ENCODE data around the gene AEBP2.
"Not testable (repeated sequence)": the region's sequence is repeated elsewhere in the genome, so short reads cannot be mapped to it uniquely, and the experiment has no call there.

AEBP2 gene

DNA sequence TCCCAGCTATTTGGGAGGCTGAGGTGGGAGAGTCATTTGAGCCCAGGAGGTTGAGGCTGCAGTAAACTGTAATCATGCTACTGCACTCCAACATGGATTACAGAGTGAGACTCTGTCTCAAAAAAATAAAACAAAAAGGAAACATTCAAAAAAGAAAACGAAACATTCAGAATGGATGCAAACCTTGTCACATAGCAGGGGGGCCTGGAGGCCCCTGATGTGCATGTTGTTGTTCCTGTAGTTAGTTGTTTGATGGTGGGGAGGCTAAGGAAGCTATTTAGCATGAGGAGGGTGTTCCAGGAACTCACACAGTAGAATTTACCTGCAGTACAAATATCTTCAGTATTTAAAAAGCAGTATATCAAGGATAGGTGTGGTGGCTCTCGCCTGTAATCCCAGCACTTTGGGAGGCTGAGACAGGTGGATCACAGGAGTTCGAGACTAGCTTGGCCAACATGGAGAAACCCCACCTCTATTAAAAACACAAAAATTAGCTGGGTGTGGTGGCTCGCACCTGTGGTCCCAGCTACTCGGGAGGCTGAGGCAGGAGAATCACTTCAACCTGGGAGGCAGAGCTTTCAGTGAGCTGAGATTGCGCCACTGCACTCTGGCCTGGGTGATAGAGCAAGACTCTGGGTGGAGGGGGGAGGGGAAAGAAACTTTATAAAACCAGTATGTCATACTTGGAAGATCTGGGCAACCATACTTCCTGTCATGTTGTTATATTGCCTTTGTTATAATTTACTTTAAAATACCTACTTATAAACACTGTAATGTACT, 17.6 kb upstream of the AEBP2 start:
- no peak for DNase-seq (ENCODE audit: low read depth)

DNA sequence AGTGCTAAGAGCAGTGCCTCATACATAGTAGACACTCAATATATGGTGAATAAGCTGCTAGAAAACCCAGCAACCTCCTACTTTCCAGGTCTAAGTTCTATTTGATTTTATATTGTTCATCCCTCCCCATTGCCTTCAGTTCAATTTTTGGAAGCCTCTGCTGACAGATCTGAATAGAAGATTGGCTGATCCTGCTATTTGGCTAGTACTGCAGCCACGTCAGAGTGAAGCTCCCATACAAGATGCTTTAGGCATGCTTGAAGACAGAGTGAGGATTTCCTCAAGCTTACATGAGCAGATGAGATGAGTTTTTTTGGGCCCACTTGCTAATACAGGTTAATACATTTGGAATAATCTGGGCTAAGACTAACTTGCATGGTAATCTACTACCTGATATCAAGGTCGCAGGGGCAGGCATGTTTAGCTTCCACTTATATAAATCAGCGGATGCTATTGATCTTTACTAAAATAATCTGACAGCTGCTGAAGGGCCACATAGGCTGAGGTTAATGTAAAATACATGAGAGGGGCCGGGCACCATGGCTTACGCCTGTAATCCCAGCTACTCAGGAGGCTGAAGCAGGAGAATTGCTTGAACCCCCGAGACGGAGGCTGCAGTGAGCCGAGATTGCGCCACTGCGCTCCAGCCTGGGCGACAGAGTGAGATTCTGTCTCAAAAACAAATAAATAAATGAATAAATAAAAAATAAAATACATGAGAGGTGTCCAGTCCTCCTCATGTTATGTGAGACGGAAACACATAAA, 15.9 kb upstream of the AEBP2 start:
- no peak for DNase-seq (ENCODE audit: low read depth)

DNA sequence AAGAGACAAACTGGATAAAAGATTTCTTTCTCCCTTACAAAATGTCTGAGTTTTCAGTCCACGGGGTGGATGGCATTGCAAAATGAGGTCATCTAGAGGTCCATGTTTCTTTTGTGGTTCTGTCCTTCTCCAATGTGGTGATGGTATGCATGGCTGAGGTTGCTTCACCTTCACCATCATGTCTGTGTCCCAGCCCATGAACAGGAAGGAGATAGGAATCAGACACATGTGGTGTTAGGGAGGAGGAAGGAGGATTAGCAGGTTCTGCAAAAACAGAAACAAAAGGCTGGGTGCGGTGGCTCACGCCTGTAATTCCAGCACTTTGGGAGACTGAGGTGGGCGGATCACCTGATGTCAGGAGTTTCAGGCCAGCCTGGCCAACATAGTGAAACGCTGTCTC, 11.0 kb upstream of the AEBP2 start:
- no peak for DNase-seq (ENCODE audit: low read depth)

DNA sequence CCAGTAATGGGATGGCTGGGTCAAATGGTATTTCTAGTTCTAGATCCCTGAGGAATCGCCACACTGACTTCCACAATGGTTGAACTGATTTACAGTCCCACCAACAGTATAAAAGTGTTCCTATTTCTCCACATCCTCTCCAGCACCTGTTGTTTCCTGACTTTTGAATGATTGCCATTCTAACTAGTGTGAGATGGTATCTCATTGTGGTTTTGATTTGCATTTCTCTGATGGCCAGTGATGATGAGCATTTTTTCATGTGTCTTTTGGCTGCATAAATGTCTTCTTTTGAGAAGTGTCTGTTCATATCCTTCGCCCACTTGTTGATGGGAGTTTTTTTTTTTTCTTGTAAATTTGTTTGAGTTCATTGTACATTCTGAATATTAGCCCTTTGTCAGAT, 9.8 kb upstream of the AEBP2 start:
- not testable (repeated sequence) for DNase-seq (ENCODE audit: low read depth)

DNA sequence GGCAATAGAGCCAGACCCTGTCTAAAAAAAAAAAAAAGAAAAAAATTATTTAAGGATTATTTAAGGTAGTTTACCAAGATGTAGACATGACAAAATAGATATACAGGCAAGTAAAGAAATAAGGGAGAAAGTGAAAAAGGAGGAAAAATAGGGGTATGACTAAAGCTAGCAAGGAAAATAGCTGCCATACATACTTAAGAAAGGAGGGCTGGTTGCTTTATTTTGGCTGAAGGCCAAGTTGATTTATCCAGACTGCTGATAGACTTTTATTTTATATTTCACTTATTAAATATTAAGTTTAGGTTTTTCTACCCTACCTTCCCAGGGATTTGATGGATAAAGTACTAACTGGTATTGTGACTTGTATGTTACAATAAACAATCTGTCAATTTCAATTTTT, 8.3 kb upstream of the AEBP2 start:
- DNase-seq (ENCODE audit: low read depth) = no peak

DNA sequence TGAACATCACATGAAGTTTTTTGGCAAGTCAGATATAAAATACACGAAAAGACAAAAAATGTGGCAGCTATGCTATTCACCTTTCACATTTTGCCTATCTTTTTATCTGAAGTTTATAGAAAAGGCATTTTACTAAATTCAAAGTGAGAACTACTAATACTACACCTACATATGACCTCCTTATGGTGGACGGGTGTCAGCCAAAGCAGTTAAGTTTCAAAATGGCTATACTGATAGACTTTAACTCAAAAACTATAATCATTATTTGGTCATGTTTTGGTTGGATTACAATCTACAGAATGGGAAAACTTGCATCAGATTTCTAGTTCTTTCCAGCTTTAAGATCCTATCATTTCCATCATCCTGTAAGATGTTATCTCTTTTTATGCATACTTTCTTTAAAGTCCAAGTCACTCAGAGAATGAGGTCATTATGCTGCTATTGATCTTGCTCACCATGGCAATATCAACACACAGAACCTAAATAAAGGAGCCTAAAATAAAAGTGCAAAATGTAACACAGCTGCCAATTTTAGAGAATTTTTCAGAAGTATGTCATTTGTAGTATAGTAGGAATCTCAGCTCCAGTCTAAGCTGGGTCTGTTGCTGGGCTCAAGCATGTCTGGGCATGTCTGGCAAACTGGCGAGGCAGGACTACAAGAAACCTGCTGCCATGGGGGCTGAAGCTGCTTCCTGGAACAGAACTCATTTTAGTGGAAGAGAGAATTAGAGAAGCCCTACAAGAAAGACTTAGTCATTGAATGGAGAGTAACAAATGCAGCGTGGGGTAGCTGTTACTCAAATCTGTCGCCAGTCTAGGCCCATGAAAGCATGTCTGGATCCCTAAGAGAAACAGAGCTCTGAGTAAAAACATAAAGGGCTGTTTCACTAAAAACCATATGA, 7.6 kb upstream of the AEBP2 start:
- DNase-seq (ENCODE audit: low read depth) = peak; percentile 59

DNA sequence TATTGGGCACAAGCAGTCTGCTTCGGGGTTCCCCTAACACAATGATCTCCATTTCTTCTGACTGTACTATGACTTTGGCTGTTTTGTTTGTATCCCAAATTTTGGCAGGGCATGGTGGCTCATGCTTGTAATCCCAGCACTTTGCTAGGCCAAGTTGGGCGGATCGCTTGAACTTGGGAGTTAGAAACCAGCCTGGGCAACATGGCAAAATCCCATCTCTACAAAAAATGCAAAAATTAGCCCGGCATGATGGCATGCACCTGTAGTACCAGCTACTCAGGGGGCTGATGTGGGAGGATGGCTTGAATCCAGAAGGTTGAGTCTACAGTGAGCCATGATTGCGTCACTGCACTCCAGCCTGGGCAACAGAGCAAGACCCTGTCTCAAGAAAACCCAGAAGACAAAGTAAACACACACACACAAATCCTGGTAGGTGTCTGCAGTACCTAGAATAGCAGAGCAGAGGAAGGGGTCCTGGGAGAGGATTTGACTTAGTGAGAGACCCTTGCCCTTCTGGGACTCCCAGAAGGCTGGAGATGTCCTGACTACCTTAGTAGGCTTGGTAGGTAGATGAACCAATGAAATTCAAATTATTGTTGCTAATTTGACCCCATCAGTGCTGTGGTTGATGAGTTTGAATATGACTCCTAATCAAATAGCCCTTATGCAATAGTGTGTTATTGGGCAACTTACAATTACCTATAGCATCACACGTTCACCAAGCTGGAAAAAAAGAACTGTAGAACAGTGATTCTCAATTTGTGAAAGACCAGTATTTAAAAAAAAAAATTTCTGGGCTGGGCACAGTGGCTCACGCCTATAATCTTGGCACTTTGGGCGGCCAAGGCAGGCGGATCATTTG, 6.8 kb upstream of the AEBP2 start:
- no peak for DNase-seq (ENCODE audit: low read depth)

DNA sequence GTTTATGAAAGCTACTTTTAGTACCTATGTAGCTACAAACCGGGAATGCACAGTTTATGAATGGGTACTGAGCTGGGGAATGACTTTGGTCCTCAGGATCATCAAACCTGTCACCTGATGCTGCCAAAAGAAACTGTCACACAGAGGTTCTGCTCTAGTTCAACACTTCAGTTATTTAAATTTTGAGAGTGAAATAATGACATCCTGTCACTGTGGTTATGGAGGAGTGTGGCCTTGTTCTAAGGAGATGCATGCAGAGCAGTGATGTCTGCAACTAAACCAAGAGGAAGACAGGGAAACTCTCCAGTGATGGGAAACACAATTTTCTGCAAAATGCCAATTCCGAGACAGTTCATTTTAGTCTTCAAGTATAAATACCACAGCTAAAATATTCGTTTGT, 4.8 kb upstream of the AEBP2 start:
- DNase-seq (ENCODE audit: low read depth) = no peak

DNA sequence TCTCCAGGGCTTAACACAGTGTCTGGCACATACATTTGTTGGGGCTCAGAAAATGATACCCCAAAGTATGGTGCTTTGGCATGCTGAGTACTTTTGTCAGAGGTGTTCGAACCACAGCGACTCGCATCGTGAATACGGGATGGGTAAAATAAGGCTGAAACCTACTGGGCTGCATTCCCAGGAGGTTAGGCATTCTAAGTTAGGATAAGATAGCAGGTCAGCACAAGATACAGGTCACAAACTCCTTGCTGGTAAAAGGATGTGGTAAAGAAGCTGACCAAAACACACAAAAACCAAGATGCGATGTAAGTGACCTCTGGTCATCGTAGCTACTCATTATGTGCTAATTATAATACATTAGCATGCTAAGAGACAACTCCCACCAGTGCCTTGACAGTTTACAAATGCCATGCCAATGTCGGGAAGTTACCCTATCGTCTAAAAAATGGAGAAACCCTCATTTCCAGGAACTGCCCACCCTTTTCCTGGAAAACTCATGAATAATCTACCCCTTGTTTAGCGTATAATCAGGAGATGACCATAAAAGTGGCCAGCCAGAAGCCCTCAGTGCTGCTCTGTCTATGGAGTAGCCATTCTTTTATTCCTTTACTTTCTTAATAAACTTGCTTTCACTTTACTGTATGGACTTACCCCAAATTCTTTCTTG, 3.3 kb upstream of the AEBP2 start:
- DNase-seq (ENCODE audit: low read depth) = no peak

DNA sequence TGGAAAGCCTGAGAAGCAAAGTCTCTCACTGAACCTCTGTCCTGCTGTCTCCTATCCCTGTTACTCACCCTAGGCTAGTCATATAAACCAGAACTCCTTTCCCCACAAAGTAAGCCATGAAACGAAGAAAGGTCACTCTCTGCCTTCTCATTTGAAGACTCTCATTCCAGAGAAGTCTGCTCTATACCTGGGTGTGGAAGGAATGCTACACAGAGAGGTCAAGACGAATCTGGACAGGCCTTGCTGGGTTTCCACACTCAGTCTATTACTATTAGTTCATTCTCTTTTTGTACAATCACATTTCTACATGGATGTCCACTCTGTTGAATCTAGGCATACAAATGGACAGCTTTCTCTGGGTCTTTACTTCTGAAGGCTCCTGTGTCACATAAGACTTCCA, 2.4 kb upstream of the AEBP2 start:
- no peak for DNase-seq (ENCODE audit: low read depth)

DNA sequence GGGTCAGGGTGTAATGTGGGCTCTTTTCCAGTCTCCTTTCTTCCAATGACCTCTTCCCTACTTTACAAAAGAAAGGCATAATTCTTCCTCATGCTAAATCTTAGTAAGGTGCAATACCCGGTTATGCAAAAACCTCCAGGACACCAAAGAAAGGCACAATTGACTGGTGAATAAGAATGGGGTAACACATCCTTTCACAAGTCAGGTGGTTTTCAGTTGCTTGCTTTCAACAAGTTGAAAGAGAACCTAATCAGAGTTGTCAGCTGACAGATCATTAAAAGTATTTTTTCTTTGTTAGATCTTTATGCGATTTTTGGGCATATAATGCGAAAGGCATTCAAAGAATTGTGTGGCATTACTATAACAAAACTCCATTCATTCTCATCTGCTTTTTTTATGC, 1.3 kb upstream of the AEBP2 start:
- DNase-seq (ENCODE audit: low read depth) = no peak

DNA sequence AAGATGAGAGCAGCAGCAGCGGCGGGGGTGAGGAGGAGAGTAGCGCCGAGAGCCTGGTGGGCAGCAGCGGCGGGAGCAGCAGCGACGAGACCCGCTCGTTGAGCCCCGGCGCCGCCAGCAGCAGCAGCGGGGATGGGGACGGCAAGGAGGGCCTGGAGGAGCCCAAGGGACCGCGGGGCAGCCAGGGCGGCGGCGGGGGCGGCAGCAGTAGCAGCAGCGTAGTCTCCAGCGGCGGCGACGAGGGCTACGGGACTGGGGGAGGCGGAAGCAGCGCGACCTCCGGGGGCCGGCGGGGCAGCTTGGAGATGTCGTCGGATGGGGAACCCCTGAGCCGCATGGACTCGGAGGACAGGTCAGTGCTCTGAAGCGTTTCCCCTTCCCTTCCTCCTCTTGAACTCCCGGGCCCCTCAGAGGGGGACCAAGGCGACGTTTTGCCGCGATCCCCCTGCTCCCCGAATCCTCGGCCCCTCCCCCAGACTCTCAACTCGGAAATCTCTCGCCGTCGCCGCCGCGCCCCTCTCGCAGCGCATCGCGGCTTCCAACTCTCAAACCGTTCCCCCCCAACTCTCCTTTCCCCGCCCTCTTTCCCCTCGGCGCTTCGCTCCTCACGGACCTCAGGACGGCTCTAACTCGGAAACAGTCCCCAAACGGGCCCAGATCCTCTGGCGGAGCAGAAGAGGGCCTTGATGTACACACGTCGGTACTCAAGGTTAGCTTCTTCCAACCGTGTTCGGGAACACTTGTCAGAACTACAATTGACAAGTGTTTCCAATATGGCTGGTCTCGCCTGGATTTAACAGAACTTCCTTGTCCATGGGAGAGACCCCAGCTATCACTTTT, 947 bp downstream of the AEBP2 start:
- no peak for DNase-seq (ENCODE audit: low read depth)

DNA sequence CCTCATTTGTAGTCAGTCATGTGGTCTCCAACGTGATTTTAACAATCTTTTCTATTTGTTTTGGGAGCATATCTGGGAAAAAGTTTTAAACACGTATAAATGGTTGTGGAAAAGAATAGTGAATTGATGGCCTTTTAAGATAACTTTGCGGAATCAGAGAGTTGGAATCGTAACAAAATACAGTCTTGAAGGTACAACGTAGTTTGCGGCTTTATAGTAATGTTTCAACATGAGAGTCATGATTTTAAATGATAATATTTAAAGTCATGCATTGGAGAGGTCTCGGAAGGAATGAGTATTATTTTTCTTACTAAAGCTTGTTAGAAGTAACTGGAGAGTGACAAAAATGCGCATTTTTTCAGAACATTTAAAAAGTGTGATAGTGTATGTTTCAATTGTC, 1.6 kb downstream of the AEBP2 start:
- no peak for DNase-seq (ENCODE audit: low read depth)

DNA sequence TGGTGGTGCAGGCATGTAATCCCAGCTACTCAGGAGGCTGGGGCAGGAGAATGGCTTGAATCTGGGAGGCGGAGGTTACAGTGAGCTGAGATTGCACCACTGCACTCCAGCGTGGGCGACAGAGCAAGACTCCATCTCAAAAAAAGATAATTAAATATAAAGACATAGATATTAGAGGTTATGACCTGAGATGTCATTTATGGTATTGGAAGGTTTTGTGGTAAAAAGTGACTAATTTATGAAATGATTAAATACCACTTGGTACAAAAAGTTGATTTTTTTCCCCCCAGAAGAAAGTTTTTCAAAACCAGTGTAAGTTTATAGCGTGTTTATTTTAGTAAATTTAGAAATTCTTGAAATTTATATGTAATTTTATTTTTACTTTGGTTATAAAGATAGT, 4.3 kb downstream of the AEBP2 start:
- DNase-seq (ENCODE audit: low read depth) = no peak

DNA sequence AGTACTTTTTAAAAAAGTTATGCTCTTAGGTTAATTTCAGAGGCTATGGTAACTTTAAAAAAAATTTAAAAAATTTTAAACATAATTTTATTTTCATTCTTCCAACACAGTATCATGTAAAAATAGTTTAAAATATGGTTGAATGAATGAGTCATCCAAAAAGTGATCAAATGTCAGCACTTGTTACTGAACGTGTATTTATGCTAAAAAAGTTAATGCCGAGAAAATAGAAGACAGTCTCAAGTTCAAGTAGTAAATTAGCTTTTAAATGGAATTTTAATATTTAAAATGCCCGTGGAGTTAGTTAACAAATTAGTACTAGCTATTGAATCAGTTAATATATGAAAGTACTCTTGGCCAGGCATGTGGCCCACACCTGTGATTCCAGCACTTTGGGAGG, 4.8 kb downstream of the AEBP2 start:
- no peak for DNase-seq (ENCODE audit: low read depth)

DNA sequence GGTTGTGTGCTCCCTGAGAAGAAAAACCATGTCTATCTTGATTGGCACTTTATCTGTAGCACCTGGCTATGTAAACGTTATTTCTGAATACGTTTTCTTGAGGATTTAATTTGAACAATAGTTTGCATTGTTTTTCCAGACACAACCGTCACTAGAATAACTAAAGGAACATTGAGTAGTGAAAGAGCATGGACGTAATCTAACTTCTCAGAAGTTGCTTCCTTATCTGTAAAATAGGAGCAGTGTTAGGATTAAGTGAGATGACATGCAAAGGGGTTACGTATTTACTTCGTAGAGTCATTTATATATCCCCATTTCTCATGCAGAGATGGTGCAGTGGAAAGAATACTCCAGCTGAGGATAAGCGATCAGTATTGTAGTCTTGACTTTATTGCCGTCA, 8.1 kb downstream of the AEBP2 start:
- no peak for DNase-seq (ENCODE audit: low read depth)

DNA sequence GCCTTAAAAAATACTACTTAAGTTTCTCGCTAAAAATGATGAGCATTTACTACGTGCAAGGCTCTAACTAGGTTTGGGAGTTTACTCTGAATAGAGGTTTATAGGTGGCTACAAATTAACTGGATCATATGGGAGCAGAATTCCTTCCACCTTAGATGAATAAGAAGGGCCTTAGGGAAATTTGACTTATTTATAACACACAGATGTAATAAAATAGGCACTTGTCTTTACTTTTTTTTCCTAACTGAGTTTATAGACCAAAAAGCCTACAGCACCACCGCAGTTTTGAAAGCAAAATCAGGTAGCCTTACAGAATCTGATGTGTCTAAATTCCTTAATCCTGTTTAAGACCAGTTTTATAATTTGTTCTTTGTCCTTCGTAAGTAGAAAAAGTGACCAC, 10.5 kb downstream of the AEBP2 start:
- no peak for DNase-seq (ENCODE audit: low read depth)

DNA sequence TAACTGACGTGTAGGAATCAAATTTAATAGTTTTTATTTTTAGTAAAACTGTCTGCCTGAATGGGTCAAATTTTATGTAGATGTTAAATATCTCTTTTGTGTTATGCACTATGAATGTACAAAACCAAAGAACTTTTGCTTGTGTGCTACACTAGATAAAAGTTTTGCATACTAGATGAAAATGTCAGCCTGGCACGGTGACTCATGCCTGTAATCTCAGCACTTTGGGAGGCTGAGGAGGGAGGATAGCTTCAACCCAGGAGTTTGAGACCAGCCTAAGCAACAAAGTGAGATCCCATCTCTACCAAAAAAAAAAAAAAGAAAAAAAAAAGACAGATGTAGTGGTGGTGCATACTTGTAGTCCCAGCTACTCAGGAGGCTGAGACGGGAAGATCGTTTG, 11.1 kb downstream of the AEBP2 start:
- no peak for DNase-seq (ENCODE audit: low read depth)

DNA sequence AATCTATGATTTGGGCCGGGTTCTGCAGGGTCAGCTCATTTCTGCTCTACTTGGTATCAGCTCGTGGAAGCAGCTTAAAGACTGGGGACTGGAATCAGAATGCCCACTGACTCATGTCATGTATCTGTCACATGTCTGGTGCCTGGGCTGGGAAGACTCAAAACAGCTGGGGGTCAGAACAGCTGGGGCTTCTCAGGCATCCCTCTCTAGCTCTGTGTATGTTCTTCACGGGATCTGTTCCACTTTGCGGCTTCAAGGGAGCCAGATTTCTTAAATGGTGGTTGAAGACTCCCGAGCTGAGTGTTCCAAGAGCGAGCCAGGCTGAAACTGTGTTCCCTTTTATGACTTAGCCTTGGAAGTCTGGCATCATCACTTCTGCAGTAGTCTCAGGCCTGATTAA, 11.9 kb downstream of the AEBP2 start:
- no peak for DNase-seq (ENCODE audit: low read depth)

DNA sequence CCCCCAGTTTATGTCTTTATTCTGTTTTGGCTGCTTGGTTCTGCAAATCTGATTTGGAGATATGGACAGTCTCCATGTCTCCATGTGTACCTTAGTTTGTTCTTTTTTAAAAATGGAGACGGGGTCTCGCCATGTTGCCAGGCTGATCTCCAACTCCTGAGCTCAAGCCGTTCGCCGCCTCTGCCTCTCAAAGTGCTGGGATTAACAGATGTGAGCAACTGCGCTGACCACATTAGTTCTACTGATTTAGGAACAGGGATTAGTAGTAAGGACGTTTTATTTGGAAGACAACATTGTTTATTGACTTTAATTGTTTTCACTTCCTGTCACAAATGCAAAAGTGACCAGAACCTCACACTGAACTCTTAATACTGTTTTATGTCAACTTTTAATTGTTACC, 14.7 kb downstream of the AEBP2 start:
- no peak for DNase-seq (ENCODE audit: low read depth)

Measured in GM04504 (cell line).